A549 treated with AZD9567 at 1 μM for 4 hours (cell line): Measurements from ENCODE around the gene GPS2. TPM values are rescaled to one million over a fixed set of nuclear protein-coding genes. Genes with fewer than 3 reads are reported as not detected.

Experiments
- total RNA-seq: library from RNA; stranded (reverse); fragments of 200-300 nt; extraction: Qiagen RNA extraction; gene quantifications from 5 replicates; pipeline ENCODE4 v1.2.3, GENCODE V29; 2022; ENCODE audit not compliant: insufficient read depth

GPS2 gene, protein sequence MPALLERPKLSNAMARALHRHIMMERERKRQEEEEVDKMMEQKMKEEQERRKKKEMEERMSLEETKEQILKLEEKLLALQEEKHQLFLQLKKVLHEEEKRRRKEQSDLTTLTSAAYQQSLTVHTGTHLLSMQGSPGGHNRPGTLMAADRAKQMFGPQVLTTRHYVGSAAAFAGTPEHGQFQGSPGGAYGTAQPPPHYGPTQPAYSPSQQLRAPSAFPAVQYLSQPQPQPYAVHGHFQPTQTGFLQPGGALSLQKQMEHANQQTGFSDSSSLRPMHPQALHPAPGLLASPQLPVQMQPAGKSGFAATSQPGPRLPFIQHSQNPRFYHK
- total RNA-seq = 91.5 to 113 TPM (median 108 TPM) in 5 replicates

DNA sequence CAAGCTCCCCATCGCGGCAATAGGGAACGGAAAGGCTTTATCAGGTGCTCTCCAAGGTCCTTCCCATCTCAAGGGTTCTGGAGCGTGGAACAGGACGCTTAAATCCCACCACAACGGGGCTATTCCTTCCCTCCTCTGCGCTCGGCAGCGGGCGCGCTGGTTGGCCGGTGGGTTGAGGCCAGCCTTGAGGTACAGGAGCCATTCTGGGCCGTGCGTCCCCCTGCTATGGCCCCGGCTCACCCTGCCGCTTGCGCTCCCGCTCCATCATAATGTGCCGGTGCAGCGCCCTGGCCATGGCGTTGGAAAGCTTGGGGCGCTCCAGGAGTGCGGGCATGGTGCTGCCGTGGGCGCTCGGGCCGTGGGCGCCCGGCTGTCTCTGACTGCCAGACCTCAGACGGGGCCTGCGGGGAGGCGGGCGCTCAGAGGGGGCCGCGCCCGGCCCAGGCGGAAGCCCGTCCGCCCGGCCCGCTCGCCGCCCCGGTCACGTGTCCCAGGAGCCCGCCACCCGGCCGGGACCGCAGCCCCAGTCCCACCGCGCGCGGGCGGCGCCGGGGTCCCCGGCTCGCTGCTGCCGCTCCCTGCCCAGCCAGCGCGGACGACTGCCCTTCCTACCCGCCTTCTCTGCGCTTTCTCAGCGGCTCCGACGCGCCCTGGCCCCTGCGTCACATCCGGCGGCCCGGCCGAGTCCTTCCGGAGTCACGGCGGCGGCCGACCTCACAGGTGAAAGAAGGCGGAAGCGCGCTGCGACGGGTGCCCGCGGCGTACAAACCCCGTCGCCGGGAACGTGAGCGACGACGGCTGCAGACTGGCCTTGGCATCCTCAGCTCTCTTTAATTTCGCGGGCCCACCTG lies at the start of gene GPS2:
GPS2 (minus strand) TSS at position 642 of the 851 bp plus-strand sequence; CDS start at position 334, 308 bp downstream.

DNA sequence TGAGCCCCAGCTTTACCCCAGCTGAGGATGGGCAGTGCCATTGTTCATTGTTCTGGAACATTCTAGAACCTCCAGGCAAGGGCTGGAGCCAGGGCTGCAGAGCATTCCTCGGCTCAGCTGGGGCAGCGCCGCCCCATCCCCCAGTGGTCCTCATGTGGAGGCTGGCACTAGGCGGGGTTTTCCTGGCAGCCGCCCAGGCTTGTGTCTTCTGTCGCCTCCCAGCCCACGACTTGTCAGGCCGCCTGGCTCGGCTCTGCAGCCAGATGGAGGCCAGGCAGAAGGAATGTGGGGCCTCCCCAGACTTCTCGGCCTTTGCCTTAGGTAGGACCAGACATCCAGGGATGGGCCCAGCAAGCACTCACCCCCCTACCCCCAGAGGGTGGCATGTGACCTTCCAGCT lies 39.9 kb upstream of the GPS2 start, which contains the start of gene TMEM95:
TMEM95 (plus strand) TSS at position 104 of the 400 bp plus-strand sequence; CDS start at position 153, 49 bp downstream.

DNA sequence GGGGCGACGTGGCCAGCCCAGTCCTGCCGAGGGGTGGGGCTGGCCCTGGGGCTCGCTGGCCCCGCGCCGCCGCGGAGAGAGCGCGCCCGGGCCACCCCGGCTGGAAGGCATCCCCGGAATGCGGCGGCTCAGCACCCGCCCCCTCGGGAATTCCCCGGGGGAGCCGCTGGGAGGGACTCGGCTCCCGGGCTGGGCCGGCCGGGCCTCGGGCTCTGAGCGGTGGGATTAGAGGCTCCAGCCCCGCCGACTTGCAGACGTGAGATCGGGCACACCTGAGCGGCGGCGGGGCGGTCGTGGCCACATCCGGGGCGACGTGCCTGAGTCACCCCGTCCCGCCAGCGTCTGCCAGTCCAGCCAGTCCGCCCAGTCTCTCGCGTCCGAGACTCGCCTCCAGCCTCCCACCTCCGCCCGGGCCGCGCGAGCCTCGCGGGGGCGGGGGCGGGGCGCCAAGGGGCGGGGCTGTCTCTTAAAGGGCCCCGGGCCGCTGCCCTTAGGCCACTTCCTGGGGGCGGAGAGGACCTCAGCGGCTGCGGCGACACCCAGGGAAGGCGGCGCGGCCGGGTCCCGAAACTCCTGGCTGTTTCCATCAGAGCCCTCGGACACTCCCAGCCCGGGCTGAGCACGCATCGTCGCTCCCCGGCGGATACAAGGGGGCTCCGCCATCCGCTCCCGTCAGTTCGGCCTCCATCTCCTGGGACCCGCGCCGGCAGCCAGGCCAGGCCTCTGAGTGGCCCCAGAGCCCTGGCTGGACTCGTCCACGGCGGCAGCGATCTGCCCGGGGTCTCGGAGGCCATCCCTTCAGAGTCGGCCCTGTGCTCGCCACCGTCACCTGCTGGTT lies 36.7 kb upstream of the GPS2 start, which contains the start of gene KCTD11:
KCTD11 (plus strand) TSS at position 498 of the 838 bp plus-strand sequence.

DNA sequence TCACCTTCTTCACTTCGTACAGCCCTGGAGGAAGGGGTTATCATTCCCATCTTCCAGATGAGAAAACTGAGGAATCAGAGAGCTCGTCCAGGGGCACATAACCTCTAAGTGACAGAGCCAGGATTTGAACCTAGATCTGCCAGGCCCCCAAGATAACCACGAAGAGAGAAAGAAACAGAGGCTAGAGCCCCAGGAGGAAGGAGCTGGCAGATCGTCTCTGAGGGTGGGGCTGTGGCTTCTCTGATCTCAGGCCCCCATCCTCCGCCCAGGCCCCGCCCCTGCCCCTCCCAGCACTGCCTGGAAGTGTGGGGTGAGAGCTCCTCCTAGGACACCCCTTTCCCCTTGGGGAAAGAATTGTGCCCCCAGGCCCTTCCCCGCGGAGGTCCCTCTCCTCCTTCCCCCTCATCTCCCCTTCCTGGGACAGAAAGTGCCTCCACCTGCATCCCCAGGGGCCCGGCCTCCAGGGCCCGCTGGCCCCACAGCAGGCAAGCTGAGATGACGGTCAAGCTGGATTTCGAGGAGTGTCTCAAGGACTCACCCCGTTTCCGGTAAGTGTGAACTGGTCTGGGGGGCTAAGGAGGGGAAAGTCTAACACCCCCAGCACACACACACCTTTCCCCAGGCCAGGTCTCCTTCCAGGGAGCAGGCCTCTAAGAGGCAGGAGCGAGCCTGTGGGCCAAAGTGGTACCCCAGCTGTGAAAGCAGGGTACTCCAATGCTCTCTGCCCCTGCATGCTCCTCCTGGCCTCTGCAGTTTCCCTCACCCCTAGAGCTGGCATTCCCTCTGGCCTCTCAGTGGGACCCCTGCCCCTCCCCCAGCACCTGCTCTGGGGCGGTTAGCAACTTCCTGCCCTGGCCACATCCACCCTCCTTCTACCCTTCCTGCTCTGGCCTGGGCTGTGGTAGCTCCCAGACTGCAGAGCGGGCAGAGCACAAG lies 21.3 kb upstream of the GPS2 start, which contains the start of gene ACAP1:
ACAP1 (plus strand) TSS at position 290 of the 936 bp plus-strand sequence; CDS start at position 496, 206 bp downstream.

DNA sequence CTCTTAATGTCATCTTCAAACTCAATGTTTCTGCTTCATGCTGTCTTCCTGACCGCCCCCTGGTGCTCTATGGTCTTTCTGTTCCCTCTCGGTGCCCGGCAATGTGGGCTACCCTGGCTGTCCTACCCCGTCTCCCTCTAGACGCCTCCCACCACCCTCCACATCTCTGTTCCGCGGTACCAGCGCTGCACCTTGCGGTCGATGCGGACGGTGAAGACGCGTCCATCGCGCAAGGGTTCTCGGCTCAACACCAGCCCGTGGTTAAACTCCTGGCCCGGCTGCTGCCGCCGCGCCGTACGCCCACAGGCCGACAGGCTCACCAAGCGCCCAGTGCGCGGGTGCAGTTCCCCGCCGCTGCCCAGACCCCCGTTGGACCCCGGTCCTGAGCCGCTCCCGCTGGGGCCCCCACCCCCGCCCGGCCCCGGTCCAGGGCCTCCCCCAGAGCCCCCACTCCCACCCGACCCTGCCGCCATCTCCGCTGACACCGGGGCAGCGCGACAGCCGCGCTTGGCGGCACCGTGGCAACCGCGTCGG lies 13.7 kb upstream of the GPS2 start, which contains the start of gene NEURL4:
NEURL4 (minus strand) TSS at position 496 of the 534 bp plus-strand sequence; CDS start at position 473, 23 bp downstream.

DNA sequence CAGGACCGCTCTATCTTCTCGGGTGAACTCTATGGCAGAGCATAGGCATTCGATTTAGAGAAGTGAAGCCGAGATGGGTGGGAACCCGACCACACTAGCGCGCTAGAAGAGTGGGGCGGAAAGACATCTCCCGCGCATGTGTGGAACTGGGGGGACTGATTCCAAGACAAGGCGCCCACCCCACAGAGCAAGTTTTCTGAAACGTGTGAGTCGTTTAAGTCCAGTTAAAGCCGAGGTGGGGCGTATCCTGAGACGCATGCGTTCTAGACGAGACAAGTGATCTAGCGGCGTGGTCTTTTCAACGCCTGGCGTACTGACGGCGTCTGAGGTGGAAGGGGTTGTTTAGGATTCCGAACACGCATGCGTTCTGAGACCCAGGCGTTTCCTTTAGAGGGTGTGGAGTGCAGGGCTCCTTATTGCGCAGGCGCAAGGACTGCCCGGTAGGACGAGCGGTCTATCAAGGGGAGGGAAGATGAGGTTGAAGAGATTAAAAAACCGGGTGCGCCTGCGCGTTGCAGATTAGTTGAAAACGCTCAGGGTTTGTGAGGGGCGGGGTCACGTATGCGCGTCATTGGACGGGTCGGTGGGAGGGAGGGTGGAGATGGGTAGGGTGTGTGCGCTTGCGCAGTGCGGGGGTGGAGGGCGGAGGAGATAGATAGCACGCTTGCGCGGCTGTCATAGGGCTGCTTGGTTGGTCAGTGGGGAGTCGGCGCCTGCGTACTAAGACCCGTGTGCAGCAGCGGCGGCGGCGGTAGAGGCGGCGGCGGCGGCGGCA lies 8.1 kb downstream of the GPS2 start, which contains the start of gene EIF5A:
EIF5A (plus strand) TSS at position 718 of the 775 bp plus-strand sequence. CDS start 2,008 bp downstream, outside the sequence.

DNA sequence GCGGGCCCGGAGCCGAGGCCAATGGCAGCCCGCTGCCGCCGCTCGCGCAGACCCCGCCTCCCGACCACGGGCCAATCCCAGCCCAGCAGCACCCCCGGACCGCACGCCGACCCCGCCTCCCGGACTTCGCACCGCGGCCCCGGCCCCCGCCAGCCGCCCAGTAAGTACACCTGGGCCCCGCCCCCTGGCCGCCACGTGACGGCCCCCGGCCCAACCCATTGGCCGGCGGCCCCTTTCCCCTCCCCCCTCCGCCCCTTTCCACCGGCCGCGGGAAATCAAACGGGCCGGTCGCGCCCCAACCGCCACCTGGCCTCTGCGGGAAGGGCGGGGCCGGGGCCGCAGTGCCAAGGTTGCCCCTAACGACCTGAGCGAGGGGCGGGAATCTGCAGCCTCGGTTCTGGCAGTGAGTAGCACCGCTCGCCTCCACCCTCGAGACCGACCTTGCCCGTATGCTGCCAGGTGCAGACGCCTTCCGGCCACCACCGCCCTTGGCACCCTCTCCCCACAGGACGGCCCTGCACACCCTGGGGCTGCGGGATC lies 20.5 kb downstream of the GPS2 start, which contains the start of gene YBX2:
YBX2 (minus strand) TSS at position 26 of the 540 bp plus-strand sequence. CDS start 139 bp downstream, outside the sequence.

DNA sequence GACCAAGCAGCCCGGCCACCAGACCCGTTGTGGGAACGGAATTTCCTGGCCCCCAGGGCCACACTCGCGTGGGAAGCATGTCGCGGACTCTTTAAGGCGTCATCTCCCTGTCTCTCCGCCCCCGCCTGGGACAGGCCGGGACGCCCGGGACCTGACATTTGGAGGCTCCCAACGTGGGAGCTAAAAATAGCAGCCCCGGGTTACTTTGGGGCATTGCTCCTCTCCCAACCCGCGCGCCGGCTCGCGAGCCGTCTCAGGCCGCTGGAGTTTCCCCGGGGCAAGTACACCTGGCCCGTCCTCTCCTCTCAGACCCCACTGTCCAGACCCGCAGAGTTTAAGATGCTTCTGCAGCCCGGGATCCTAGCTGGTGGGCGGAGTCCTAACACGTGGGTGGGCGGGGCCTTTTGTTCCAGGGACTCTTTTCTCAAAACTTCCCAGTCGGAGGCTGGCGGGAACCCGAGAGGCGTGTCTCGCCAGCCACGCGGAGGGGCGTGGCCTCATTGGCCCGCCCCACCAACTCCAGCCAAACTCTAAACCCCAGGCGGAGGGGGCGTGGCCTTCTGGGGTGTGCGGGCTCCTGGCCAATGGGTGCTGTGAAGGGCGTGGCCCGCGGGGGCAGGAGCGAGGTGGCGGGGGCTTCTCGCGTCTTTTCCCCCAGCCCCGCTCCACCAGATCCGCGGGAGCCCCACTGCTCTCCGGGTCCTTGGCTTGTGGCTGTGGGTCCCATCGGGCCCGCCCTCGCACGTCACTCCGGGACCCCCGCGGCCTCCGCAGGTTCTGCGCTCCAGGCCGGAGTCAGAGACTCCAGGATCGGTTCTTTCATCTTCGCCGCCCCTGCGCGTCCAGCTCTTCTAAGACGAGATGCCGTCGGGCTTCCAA lies 33.8 kb downstream of the GPS2 start, which contains the start of gene SLC2A4:
SLC2A4 (plus strand) TSS at position 645 of the 879 bp plus-strand sequence; CDS start at position 862, 217 bp downstream.

Other genes with a start within 250 kb of the GPS2 start
- gene CLEC10A, start 235.1 kb downstream of the GPS2 start, total RNA-seq = not detected in 5 replicates
- 1.5 TPM in 1 of 5 replicates, not detected in the others for gene ASGR2, start 200.5 kb downstream of the GPS2 start, total RNA-seq
- 0.70 to 1.2 TPM (median 0.90 TPM) in 4 of 5 replicates, not detected in the other for gene ASGR1, start 136.0 kb downstream of the GPS2 start, total RNA-seq
- gene DLG4, start 95.5 kb downstream of the GPS2 start, total RNA-seq = 5.9 to 6.9 TPM (median 6.2 TPM) in 5 replicates
- 264 to 485 TPM (median 439 TPM) in 5 replicates for gene ACADVL, start 95.4 kb downstream of the GPS2 start, total RNA-seq
- gene DVL2, start 80.8 kb downstream of the GPS2 start, total RNA-seq = 29.2 to 43.3 TPM (median 42.3 TPM) in 5 replicates
- 67.2 to 91.5 TPM (median 83.0 TPM) in 5 replicates for gene PHF23, start 75.9 kb downstream of the GPS2 start, total RNA-seq
- gene GABARAP, start 72.9 kb downstream of the GPS2 start, total RNA-seq = 638 to 734 TPM (median 663 TPM) in 5 replicates
- 202 to 277 TPM (median 222 TPM) in 5 replicates for gene CTDNEP1, start 63.6 kb downstream of the GPS2 start, total RNA-seq
- 115 to 144 TPM (median 128 TPM) in 5 replicates for gene ELP5, start 63.1 kb downstream of the GPS2 start, total RNA-seq
- gene CLDN7, start 52.9 kb downstream of the GPS2 start, total RNA-seq = 1.4 to 1.8 TPM (median 1.6 TPM) in 4 of 5 replicates, not detected in the other
- gene SLC2A4, start 33.6 kb downstream of the GPS2 start, total RNA-seq = 0.28 to 0.45 TPM (median 0.37 TPM) in 4 of 5 replicates, not detected in the other
- gene YBX2, start 20.7 kb downstream of the GPS2 start, total RNA-seq = 0.46 to 0.72 TPM (median 0.60 TPM) in 4 of 5 replicates, not detected in the other
- 1,570 to 1,809 TPM (median 1,672 TPM) in 5 replicates for gene EIF5A, start 7.7 kb downstream of the GPS2 start, total RNA-seq
- gene NEURL4, start 14.0 kb upstream of the GPS2 start, total RNA-seq = 30.5 to 37.6 TPM (median 36.4 TPM) in 5 replicates
- gene ACAP1, start 21.2 kb upstream of the GPS2 start, total RNA-seq = 2.1 to 5.5 TPM (median 3.9 TPM) in 4 of 5 replicates, not detected in the other
- gene KCTD11, start 36.8 kb upstream of the GPS2 start, total RNA-seq = 10.3 to 15.0 TPM (median 13.0 TPM) in 5 replicates
- gene TMEM95, start 39.8 kb upstream of the GPS2 start, total RNA-seq = not detected in 5 replicates
- gene TNK1, start 65.7 kb upstream of the GPS2 start, total RNA-seq = 1.4 to 1.7 TPM (median 1.6 TPM) in 5 replicates
- gene PLSCR3, start 79.2 kb upstream of the GPS2 start, total RNA-seq = 36.1 to 44.4 TPM (median 40.5 TPM) in 5 replicates
- 181 to 231 TPM (median 208 TPM) in 5 replicates for gene TMEM256, start 88.7 kb upstream of the GPS2 start, total RNA-seq
- 12.4 to 20.9 TPM (median 18.3 TPM) in 5 replicates for gene NLGN2, start 92.5 kb upstream of the GPS2 start, total RNA-seq
- 0.08 TPM in 2 of 5 replicates, not detected in the others for gene SPEM1, start 105.0 kb upstream of the GPS2 start, total RNA-seq
- 0.05 to 0.07 TPM (median 0.05 TPM) in 3 of 5 replicates, not detected in the others for gene SPEM2, start 110.3 kb upstream of the GPS2 start, total RNA-seq
- gene SPEM3, start 113.5 kb upstream of the GPS2 start, total RNA-seq = 0.02 to 0.06 TPM (median 0.02 TPM) in 3 of 5 replicates, not detected in the others
- gene TMEM102, start 120.1 kb upstream of the GPS2 start, total RNA-seq = 7.5 to 12.0 TPM (median 11.6 TPM) in 5 replicates
- 0.67 to 1.3 TPM (median 0.74 TPM) in 4 of 5 replicates, not detected in the other for gene FGF11, start 124.2 kb upstream of the GPS2 start, total RNA-seq
- 5.7 to 17.4 TPM (median 8.1 TPM) in 5 replicates for gene CHRNB1, start 129.7 kb upstream of the GPS2 start, total RNA-seq
- gene ZBTB4, start 164.3 kb upstream of the GPS2 start, total RNA-seq = 17.6 to 21.8 TPM (median 20.5 TPM) in 5 replicates
- not detected in 5 replicates for gene SLC35G6, start 166.1 kb upstream of the GPS2 start, total RNA-seq
- gene POLR2A, start 169.0 kb upstream of the GPS2 start, total RNA-seq = 74.1 to 103 TPM (median 95.9 TPM) in 5 replicates
- 7.1 to 11.8 TPM (median 9.9 TPM) in 5 replicates for gene TNFSF12, start 233.7 kb upstream of the GPS2 start, total RNA-seq
- gene TNFSF13, start 243.4 kb upstream of the GPS2 start, total RNA-seq = 0.40 to 0.92 TPM (median 0.66 TPM) in 4 of 5 replicates, not detected in the other
- gene SENP3, start 246.6 kb upstream of the GPS2 start, total RNA-seq = 70.1 to 96.6 TPM (median 91.7 TPM) in 5 replicates